SK-N-SH (cell line): ENCODE measurements around the gene SNCAIP.

Experiments used
- CTCF ChIP-seq: fragments of 200-600 bp; sonication (generic); IDR thresholded peaks from 2 replicates; pipeline ENCODE4 v1.6.1; 2017; ENCODE audit warnings: antibody characterized with exemption, mild to moderate bottlenecking, moderate library complexity
- ELF1 ChIP-seq: IDR thresholded peaks from 2 replicates; pipeline ENCODE4 v1.4.0; 2012
- EZH2phosphoT487 ChIP-seq: fragments of 200-600 bp; sonication (generic); IDR thresholded peaks from 2 replicates; pipeline ENCODE4 v1.6.1; 2017; ENCODE audit warnings: low read depth, mixed run types, mild to moderate bottlenecking, antibody characterized with exemption, moderate library complexity, borderline replicate concordance
- NRF1 ChIP-seq: IDR thresholded peaks from 2 replicates; pipeline ENCODE4 v1.6.1; 2012; ENCODE audit warnings: low read depth, mild to moderate bottlenecking, low read length
- TAF1 ChIP-seq: IDR thresholded peaks from 2 replicates; pipeline ENCODE4 v1.6.1; 2012; ENCODE audit warnings: low read depth, mild to moderate bottlenecking, low read length, moderate library complexity, borderline replicate concordance

GRCh38 chr5:122406181-122406580 lies 94.1 kb downstream of the SNCAIP start:
- TF ChIP-seq ELF1 (no peak), EZH2phosphoT487 (no peak), NRF1 (no peak), TAF1 (no peak), CTCF (no peak)
